Measurements from ENCODE around the gene MTX1. TPM values are rescaled to one million over a fixed set of nuclear protein-coding genes. Genes with fewer than 3 reads are reported as not detected.
A peak's percentile ranks its signal among the peaks of the same experiment; 100 is the strongest.

Gene MTX1
- polyA plus RNA-seq, 2 of the 4 experiments (the other 2 are of a cell fraction): 53.4 to 67.1 TPM

DNA sequence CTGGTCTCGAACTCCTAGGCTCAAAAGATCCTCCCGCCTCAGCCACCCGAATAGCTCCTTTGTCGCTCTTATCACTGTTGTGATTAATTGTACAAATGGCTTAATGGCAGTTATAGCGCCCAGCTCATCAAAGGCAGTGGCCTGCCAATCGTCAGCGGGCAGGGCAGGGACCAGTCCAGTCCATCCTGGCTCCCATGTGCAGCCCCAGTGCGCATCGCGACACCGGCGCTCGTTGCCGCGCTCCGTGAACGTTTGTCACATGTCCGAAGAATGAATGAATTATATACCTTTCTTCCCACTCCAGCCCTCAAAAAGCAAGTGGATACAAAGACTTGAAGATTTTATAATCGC, 18.4 kb downstream of the MTX1 start (continued):
- TF ChIP-seq, protein P1, sequence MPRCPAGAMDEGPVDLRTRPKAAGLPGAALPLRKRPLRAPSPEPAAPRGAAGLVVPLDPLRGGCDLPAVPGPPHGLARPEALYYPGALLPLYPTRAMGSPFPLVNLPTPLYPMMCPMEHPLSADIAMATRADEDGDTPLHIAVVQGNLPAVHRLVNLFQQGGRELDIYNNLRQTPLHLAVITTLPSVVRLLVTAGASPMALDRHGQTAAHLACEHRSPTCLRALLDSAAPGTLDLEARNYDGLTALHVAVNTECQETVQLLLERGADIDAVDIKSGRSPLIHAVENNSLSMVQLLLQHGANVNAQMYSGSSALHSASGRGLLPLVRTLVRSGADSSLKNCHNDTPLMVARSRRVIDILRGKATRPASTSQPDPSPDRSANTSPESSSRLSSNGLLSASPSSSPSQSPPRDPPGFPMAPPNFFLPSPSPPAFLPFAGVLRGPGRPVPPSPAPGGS (IDR thresholded peaks at IDR 0.05): no peak
- TF ChIP-seq EHMT2 (IDR thresholded peaks at IDR 0.05; ENCODE audit: low read depth) (no peak), HDAC2 (IDR thresholded peaks at IDR 0.05) (no peak), NFE2L2 (conservative IDR thresholded peaks at IDR 0.05; ENCODE audit: low read length) (no peak), NR3C1 (IDR thresholded peaks at IDR 0.05) (no peak), FOSB (CRISPR knock-in tag; IDR thresholded peaks at IDR 0.05) (no peak), RCOR1 (IDR thresholded peaks at IDR 0.05; ENCODE audit: low read depth, low read length) (no peak), MYC (IDR thresholded peaks at IDR 0.05; ENCODE audit: borderline replicate concordance, low read length) (no peak), NPAS2 (CRISPR knock-in tag; IDR thresholded peaks at IDR 0.05; ENCODE audit: borderline replicate concordance) (no peak), TP53 (CRISPR knock-in tag; IDR thresholded peaks at IDR 0.05) (no peak; the same call in 1 of the 2 replicates), CHD4 (IDR thresholded peaks at IDR 0.05; ENCODE audit: borderline replicate concordance) (no peak), RAD21 (conservative IDR thresholded peaks at IDR 0.05 in 1 of 2, IDR thresholded peaks at IDR 0.05 in 1 of 2) (no peak)
- TF ChIP-seq, protein P2, sequence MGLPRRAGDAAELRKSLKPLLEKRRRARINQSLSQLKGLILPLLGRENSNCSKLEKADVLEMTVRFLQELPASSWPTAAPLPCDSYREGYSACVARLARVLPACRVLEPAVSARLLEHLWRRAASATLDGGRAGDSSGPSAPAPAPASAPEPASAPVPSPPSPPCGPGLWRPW (IDR thresholded peaks at IDR 0.05): no peak
- TF ChIP-seq, protein P3, sequence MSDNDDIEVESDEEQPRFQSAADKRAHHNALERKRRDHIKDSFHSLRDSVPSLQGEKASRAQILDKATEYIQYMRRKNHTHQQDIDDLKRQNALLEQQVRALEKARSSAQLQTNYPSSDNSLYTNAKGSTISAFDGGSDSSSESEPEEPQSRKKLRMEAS (IDR thresholded peaks at IDR 0.05): peak; percentile 90
- TF ChIP-seq, protein P4, sequence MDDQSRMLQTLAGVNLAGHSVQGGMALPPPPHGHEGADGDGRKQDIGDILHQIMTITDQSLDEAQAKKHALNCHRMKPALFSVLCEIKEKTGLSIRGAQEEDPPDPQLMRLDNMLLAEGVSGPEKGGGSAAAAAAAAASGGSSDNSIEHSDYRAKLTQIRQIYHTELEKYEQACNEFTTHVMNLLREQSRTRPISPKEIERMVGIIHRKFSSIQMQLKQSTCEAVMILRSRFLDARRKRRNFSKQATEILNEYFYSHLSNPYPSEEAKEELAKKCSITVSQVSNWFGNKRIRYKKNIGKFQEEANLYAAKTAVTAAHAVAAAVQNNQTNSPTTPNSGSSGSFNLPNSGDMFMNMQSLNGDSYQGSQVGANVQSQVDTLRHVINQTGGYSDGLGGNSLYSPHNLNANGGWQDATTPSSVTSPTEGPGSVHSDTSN (IDR thresholded peaks at IDR 0.05): no peak
- TF ChIP-seq, protein P5, sequence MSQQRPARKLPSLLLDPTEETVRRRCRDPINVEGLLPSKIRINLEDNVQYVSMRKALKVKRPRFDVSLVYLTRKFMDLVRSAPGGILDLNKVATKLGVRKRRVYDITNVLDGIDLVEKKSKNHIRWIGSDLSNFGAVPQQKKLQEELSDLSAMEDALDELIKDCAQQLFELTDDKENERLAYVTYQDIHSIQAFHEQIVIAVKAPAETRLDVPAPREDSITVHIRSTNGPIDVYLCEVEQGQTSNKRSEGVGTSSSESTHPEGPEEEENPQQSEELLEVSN (IDR thresholded peaks at IDR 0.05; ENCODE audit: borderline replicate concordance, low read depth): peak; percentile 90

GRCh38 chr1:155227261-155228095, 19.0 kb downstream of the MTX1 start:
- 4% methylated on average over 42 of the region's 42 CpGs for WGBS (ENCODE audit: missing lambda C conversion rate)
- POLR2A ChIA-PET: interaction anchor here (0.7 to 1.8 kb wide), 3 partner anchors 18 to 33 kb away, joined by 3 to 12 read pairs (median 4); no protein-coding TSS in a partner anchor
- Histone ChIP-seq H3K4me1 (peaks cover 43% of the 10 kb centered on the region), H3K27ac (peak overlapping the region; percentile 88 to 90), H3K4me2 (peak overlapping the region; percentile 84), H3K4me3 (peak overlapping the region; percentile 57), H3K9me3 (no peaks in the 10 kb centered on the region)
- FAIRE-seq (no peak), ATAC-seq (peak; percentile 94 to 97), DNase-seq (ENCODE audit: low read depth in 1 of 2, low spot score in 1 of 2) (peak; percentile 99 to 100)
- CTCF ChIA-PET: interaction anchor here (0.9 to 6.6 kb wide), 14 partner anchors 9 to 421 kb away, joined by 3 to 96 read pairs (median 4); partner anchors contain the start of genes KRTCAP2, MTX1, THBS3 and TRIM46
- TF ChIP-seq FOSB (CRISPR knock-in tag; IDR thresholded peaks at IDR 0.05): no peak
- no peak for TF ChIP-seq POLR2AphosphoS2 (conservative IDR thresholded peaks at IDR 0.05; ENCODE audit: low read length)
- TF ChIP-seq RFX5 (IDR thresholded peaks at IDR 0.05): no peak
- TF ChIP-seq, protein P1 (IDR thresholded peaks at IDR 0.05): peak; percentile 84; the same call in 2 of the 3 replicates
- TF ChIP-seq POLR2A (IDR thresholded peaks at IDR 0.05; ENCODE audit: low read length): peak; percentile 82
- no peak for TF ChIP-seq KDM5A (IDR thresholded peaks at IDR 0.05)
- TF ChIP-seq, protein P5 (IDR thresholded peaks at IDR 0.05; ENCODE audit: borderline replicate concordance, low read depth): peak; percentile 97
- no peak for TF ChIP-seq RAD21 (conservative IDR thresholded peaks at IDR 0.05 in 1 of 2, IDR thresholded peaks at IDR 0.05 in 1 of 2)
- TF ChIP-seq CHD4 (IDR thresholded peaks at IDR 0.05; ENCODE audit: borderline replicate concordance): no peak
- TF ChIP-seq ZC3H11A (IDR thresholded peaks at IDR 0.05): no peak
- TF ChIP-seq, protein P2 (IDR thresholded peaks at IDR 0.05): no peak
- TF ChIP-seq JUN (IDR thresholded peaks at IDR 0.05): peak in 1 of 2 experiments; percentile 68; a peak in 1 of 5 replicates
- no peak for TF ChIP-seq GATA3 (IDR thresholded peaks at IDR 0.05; ENCODE audit: borderline replicate concordance)
- no peak for TF ChIP-seq JUNB (IDR thresholded peaks at IDR 0.05)
- 0 out of 2 replicates have a peak, but pooled peaks have one; percentile 38 for TF ChIP-seq RNF2 (IDR thresholded peaks at IDR 0.05; ENCODE audit: borderline replicate concordance, low read depth)
- TF ChIP-seq PHF8 (IDR thresholded peaks at IDR 0.05; ENCODE audit: borderline replicate concordance, low read depth): peak; percentile 75
- 0 out of 2 replicates have a peak, but pooled peaks have one; percentile 6 for TF ChIP-seq MAZ (IDR thresholded peaks at IDR 0.05; ENCODE audit: borderline replicate concordance, low read depth, low read length)
- TF ChIP-seq SMC3 (IDR thresholded peaks at IDR 0.05): no peak
- TF ChIP-seq, protein P3 (IDR thresholded peaks at IDR 0.05): peak; percentile 76
- TF ChIP-seq NPAS2 (CRISPR knock-in tag; IDR thresholded peaks at IDR 0.05; ENCODE audit: borderline replicate concordance): no peak
- TF ChIP-seq HDAC2 (IDR thresholded peaks at IDR 0.05): no peak
- no peak for TF ChIP-seq CHD2 (IDR thresholded peaks at IDR 0.05; ENCODE audit: low read length, partially characterized antibody)
- TF ChIP-seq ESRRA (IDR thresholded peaks at IDR 0.05; ENCODE audit: borderline replicate concordance, low read length): no peak
